Esophagus muscularis mucosa (tissue), 3 donors: Measurements from ENCODE around the gene CEP131.

Source experiments
- POLR2AphosphoS5 ChIP-seq, 2 donors: sonication (generic); formaldehyde crosslinking; IDR thresholded peaks; one replicate each; pipeline ENCODE4 v1.6.1; 2017; ENCODE audit warnings: antibody characterized with exemption in 2 of 2
- TF ChIP-seq, protein P1 (sequence below), 3 experiments: fragments of 200-600 bp in 2 of 3; fragments of 450-650 bp in 1 of 3; sonication (generic) in 2 of 3; IDR thresholded peaks; one replicate each; pipeline ENCODE4 v1.5.1; 2017 to 2019; ENCODE audit warnings: antibody characterized with exemption in 3 of 3, mild to moderate bottlenecking in 2 of 3, moderate library complexity in 1 of 3

DNA sequence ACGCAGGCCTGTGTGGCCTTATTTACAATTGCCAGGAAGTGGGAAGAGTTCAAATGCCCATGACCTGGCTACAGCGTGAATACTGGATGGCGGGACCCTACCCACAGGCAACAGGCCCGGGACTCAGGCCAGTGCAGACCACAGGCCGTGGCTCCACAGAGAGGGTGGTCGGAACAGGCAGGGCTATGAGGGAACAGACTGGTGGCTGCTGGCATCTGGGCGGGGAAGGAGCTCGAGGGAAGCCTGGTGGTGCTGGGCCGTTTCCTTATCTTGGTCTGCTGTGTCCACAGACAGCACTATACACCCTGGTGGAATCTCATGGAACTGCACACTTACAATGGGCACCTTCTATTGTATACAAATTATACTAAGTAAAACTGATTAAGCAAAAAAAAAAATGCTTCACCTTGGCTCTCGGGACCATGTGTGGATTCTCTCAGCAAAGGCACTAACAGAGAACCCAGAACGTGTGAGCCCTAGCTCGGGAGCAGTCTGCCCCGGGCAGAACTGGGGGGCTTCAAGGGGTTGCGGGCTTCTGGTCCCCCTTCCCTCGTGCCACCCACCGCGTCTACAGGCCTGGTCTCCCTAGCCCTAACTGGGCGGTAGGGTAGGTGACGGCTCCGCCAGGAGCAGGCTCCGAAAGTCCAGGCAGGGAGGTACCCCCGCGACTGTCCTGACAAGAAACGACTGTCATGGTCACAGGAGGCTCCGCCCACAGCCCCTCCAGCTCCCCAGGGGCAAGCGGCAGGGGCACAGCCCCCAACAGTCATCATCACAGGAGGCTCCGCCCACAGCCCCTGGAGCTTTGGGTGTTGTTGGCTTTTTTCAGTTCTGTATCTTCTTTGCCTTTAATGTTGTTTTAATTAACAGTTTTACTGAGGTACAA is 21.8 kb downstream of the CEP131 start:
- TF ChIP-seq, protein P1, sequence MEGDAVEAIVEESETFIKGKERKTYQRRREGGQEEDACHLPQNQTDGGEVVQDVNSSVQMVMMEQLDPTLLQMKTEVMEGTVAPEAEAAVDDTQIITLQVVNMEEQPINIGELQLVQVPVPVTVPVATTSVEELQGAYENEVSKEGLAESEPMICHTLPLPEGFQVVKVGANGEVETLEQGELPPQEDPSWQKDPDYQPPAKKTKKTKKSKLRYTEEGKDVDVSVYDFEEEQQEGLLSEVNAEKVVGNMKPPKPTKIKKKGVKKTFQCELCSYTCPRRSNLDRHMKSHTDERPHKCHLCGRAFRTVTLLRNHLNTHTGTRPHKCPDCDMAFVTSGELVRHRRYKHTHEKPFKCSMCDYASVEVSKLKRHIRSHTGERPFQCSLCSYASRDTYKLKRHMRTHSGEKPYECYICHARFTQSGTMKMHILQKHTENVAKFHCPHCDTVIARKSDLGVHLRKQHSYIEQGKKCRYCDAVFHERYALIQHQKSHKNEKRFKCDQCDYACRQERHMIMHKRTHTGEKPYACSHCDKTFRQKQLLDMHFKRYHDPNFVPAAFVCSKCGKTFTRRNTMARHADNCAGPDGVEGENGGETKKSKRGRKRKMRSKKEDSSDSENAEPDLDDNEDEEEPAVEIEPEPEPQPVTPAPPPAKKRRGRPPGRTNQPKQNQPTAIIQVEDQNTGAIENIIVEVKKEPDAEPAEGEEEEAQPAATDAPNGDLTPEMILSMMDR (IDR thresholded peaks at IDR 0.05), result peak; percentile 52 to 64 (median 55)
- no peak for TF ChIP-seq POLR2AphosphoS5 (IDR thresholded peaks at IDR 0.05)
